Peyer's patch (tissue), 4 donors: ENCODE measurements around the gene ABHD3. TPM values are rescaled to one million over a fixed set of nuclear protein-coding genes. Genes with fewer than 3 reads are reported as not detected.
"Not testable (repeated sequence)": the region's sequence is repeated elsewhere in the genome, so short reads cannot be mapped to it uniquely, and the experiment has no call there.

Experiments used
- DNase-seq, 3 donors: peaks; one replicate each; pipeline ENCODE4 v3.0.0-alpha.2; 2017 to 2019
- H3K27ac ChIP-seq, 4 donors: fragments of 200-600 bp; sonication (generic); one replicate each; pipeline ENCODE4 v1.5.1; 2016 to 2019
- H3K27me3 ChIP-seq, 2 donors: fragments of 200-600 bp; sonication (generic); one replicate each; pipeline ENCODE4 v1.5.1; 2019
- H3K36me3 ChIP-seq, 3 donors: fragments of 200-600 bp; sonication (generic); one replicate each; pipeline ENCODE4 v1.5.1; 2016 to 2019
- H3K4me1 ChIP-seq, 4 donors: fragments of 200-600 bp; sonication (generic); one replicate each; pipeline ENCODE4 v1.5.1; 2016 to 2019
- H3K4me3 ChIP-seq, 4 donors: fragments of 200-600 bp; sonication (generic); 1 replicate in 3 of 4; 2 replicates in 1 of 4; pipeline ENCODE4 v1.5.1; 2016 to 2019; ENCODE audit warnings: mild to moderate bottlenecking in 1 of 4
- H3K9me3 ChIP-seq, 4 donors: fragments of 200-600 bp; sonication (generic); one replicate each; pipeline ENCODE4 v1.5.1; 2016 to 2019; ENCODE audit warnings: mild to moderate bottlenecking in 1 of 4
- CTCF ChIP-seq, 6 experiments: fragments of 450-650 bp in 4 of 6; fragments of 200-600 bp in 2 of 6; sonication (generic) in 1 of 6; IDR thresholded peaks; one replicate each; pipeline ENCODE4 v1.5.1; 2017 to 2019; ENCODE audit warnings: antibody characterized with exemption in 6 of 6, mild to moderate bottlenecking in 3 of 6, moderate library complexity in 1 of 6
- POLR2A ChIP-seq, 2 donors: fragments of 450-650 bp; IDR thresholded peaks; one replicate each; pipeline ENCODE4 v1.5.1; 2017; ENCODE audit warnings: antibody characterized with exemption in 2 of 2, mild to moderate bottlenecking in 2 of 2, moderate library complexity in 2 of 2
- total RNA-seq, 4 donors: library from RNA; depleted of rRNA; stranded (reverse); fragments of >200 nt; gene quantifications; one replicate each; pipeline ENCODE4 v1.1.0, GENCODE V29; 2016

The ABHD3 gene
- total RNA-seq, 4 donors from 2014 or later: 23.1 to 133 (median 47.2) TPM

GRCh38 chr18:21634588-21635199 lies 69.9 kb downstream of the ABHD3 start:
- no peak overlapping the region for H3K4me3 ChIP-seq
- no peak overlapping the region for H3K27ac ChIP-seq
- TF ChIP-seq POLR2A (IDR thresholded peaks at IDR 0.05): no peak
- no peak for TF ChIP-seq CTCF (IDR thresholded peaks at IDR 0.05)
- no peaks in the 10 kb centered on the region for H3K4me1 ChIP-seq
- no peaks in the 10 kb centered on the region for H3K9me3 ChIP-seq
- no peak for DNase-seq
- H3K27me3 ChIP-seq: no peaks in the 10 kb centered on the region
- peaks cover 0 to 28% (median 0%) of the 10 kb centered on the region in 3 donors for H3K36me3 ChIP-seq

- Histone ChIP-seq H3K4me3 (no peak overlapping the region), H3K27me3 (no peaks in the 10 kb centered on the region), H3K36me3 (peaks cover 0 to 47% (median 0%) of the 10 kb centered on the region in 3 donors), H3K4me1 (no peaks in the 10 kb centered on the region), H3K9me3 (no peaks in the 10 kb centered on the region), H3K27ac (no peak overlapping the region)
- TF ChIP-seq POLR2A (IDR thresholded peaks at IDR 0.05): no peak
- peak in 2 of 6 experiments; percentile 7 to 16 for TF ChIP-seq CTCF (IDR thresholded peaks at IDR 0.05)
- no peak for DNase-seq
Observed at GRCh38 chr18:21632393-21632792, 72.2 kb downstream of the ABHD3 start.

- TF ChIP-seq POLR2A (IDR thresholded peaks at IDR 0.05) (no peak), CTCF (IDR thresholded peaks at IDR 0.05) (no peak)
- no peak for DNase-seq
- H3K36me3 ChIP-seq: peaks cover 0 to 74% (median 0%) of the 10 kb centered on the region in 3 donors
- H3K4me1 ChIP-seq: no peaks in the 10 kb centered on the region
- peak overlapping the region in 2 of 4 donors; percentile 1 to 11 for H3K27ac ChIP-seq
- H3K27me3 ChIP-seq: no peaks in the 10 kb centered on the region
- H3K9me3 ChIP-seq: no peaks in the 10 kb centered on the region
- H3K4me3 ChIP-seq: no peak overlapping the region
Observed at GRCh38 chr18:21629089-21629832, 75.3 kb downstream of the ABHD3 start.

GRCh38 chr18:21621640-21622039 lies 82.9 kb downstream of the ABHD3 start:
- not testable (repeated sequence) for DNase-seq, H3K9me3 ChIP-seq, H3K27ac ChIP-seq, H3K27me3 ChIP-seq, H3K4me1 ChIP-seq, H3K4me3 ChIP-seq
- H3K36me3 ChIP-seq: peaks cover 0 to 37% (median 0%) of the 10 kb centered on the region in 3 donors

- peak; percentile 21 to 38 for TF ChIP-seq POLR2A (IDR thresholded peaks at IDR 0.05)
- TF ChIP-seq CTCF (IDR thresholded peaks at IDR 0.05): peak; percentile 91 to 98 (median 95)
- Histone ChIP-seq H3K4me1 (peaks cover 0 to 17% (median 6%) of the 10 kb centered on the region in 4 donors), H3K36me3 (no peaks in the 10 kb centered on the region), H3K27ac (peak within 1 kb of the TSS; percentile 69 to 83 (median 78)), H3K27me3 (no peaks in the 10 kb centered on the region), H3K9me3 (no peaks in the 10 kb centered on the region), H3K4me3 (peak within 1 kb of the TSS; percentile 67 to 82 (median 76))
- peak; percentile 77 to 94 (median 93) for DNase-seq
Observed at GRCh38 chr18:21612125-21613039, 92.2 kb downstream of the ABHD3 start, which contains the start of gene SNRPD1. Gene SNRPD1 (plus strand): TSS chr18:21612314. CDS start chr18:21612430, 116 bp downstream.

- not testable (repeated sequence) for DNase-seq, H3K36me3 ChIP-seq, H3K9me3 ChIP-seq, H3K27me3 ChIP-seq
- peaks cover 0 to 17% (median 6%) of the 10 kb centered on the region in 4 donors for H3K4me1 ChIP-seq
- peak overlapping the region; percentile 69 to 83 (median 78) for H3K27ac ChIP-seq
- H3K4me3 ChIP-seq: peak overlapping the region; percentile 67 to 82 (median 76)
Observed at GRCh38 chr18:21611401-21612124, 93.0 kb downstream of the ABHD3 start.
